ENCODE measurements around the gene KRT3.
"Not testable (repeated sequence)": the region's sequence is repeated elsewhere in the genome, so short reads cannot be mapped to it uniquely, and the experiment has no call there.

KRT3 gene

DNA sequence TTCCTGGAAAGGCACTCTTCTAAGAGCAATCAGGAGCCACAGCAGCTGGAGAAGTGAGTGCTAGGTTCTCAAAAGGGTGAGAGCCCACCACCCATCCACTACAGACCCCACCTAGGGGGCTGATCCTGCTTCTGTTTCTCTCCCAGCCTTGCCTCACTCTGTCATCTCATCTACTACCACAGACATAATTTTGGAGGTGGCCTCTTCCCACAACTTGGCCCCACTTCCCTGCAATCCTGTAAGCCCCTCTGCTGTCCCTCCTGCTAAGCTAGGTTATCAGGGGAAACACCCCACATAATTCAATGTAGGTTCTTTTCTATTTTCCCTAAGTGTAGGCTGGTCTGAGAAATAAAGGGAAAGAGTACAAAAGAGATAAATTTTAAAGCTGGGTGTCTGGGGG lies 35.3 kb downstream of the KRT3 start:
- no peak for DNase-seq (ENCODE audit: low spot score)

DNA sequence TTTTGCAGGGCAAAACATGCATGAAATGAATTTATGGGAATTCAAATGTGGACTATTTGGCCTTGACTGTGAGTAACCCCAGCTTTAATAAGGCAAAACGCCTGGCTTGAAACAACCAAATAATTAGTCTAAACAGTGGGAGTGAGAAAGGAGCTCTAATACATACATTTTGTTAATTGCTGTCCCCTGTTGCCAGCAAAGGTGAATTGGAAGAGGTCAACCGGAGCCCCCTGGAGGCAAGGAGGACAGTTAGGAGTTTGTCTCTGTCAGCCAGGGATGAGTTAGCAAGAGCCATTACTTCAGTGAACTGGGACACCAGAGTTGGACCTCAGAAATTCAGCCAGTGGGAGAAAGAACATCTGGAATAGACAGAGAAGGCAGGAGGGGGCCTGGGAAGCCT lies 36.2 kb downstream of the KRT3 start:
- no peak for DNase-seq (ENCODE audit: low spot score)

DNA sequence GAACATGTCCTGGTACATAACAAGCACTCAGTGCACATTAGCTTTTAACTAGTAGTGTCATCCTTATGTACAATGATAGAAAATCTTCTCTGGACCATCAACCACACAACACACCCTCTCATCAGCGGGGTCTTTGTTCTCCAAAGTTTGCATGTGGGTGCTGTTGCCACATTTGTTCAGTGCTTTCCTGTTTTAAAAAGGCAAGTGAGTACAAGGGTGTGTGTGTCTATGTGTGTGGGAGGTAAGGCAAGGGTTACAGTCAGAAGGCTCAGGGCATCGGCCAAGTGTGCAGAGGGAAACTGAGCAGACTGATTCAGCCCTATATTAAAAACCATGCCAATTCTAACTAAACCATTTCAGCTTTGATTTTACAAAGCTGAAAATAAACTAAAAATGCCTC lies 36.7 kb downstream of the KRT3 start:
- DNase-seq (ENCODE audit: low spot score) = no peak

DNA sequence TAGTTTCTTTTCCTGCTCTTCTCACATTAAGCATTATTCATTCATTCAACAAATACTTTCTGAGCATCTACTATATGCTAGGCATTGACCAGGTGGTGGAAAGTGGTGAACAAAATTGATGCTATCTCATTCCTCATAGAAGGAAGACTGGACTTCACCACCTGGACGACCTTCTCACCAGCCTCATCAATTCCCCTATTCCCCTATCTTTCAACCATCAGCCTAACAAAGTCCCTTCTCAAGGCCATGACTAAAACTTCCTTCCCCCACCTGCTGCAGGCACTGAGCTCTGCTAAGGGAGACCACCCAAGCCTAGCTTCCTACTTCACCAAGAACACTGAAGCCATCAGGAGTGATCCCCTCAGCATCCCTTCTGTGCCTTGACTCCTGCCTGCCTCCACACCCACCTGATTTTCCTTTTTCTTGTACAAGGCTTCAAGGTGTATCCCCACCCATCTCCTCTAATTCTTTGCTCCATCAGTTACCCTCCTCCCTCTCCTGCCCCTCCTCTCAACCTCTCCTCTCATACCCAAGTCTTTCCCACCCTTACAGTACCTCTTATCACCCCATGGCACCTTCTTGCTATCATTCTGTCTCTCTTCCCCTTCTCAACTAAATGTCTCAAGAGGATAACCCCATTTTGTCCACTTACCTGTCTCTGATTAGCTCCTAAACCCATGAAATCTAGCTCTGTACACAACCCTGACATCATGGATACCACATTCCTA lies 38.3 kb downstream of the KRT3 start:
- DNase-seq (ENCODE audit: low spot score) = no peak

- no peak for DNase-seq (ENCODE audit: low spot score)
These were observed 39.5 kb downstream of the KRT3 start for GRCh38 chr12:52756281-52756960.

- DNase-seq (ENCODE audit: low spot score) = no peak
These were observed 40.4 kb downstream of the KRT3 start for GRCh38 chr12:52755533-52755932.

DNA sequence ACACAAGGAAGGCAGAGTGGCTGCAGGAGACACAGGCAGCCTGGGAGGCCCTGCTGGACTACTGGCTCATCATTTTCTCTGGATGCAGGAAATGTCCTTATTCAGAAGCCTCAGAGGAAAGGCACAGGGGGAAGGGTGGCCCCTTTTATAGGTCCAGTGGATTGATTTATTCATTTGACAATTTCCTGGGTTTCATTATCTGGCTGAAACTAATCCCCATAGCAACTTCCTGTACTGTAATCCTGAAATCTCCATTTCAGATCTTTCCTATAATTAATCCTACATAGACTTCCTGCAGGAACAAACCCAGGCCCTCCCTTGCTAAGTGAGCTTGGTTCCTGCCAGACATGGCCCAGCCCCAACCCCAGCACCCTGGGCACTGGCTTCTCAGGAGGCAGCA lies 41.8 kb downstream of the KRT3 start:
- no peak for DNase-seq (ENCODE audit: low spot score)

DNA sequence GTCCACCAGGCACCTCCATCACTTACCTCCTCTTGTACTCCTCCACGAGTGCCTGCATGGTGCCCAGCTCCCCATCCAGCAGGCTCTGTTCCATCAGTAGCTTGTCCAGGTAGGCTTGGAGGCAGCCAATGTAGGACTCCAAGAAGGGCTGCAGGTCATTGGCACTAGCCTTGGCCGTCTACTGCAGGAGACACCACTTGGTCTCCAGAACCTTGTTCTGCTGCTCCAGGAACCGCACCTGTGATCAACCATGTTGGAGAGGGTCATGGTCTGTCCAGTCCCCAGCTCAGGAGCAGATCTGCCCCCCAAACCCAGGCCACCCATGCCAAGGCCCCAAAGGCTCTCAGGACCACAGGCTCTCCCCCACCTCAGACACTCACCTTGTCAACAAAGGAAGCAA lies 42.6 kb downstream of the KRT3 start:
- no peak for DNase-seq (ENCODE audit: low spot score)

- no peak for DNase-seq (ENCODE audit: low spot score)
These were observed 43.4 kb downstream of the KRT3 start for GRCh38 chr12:52752516-52752915.

DNA sequence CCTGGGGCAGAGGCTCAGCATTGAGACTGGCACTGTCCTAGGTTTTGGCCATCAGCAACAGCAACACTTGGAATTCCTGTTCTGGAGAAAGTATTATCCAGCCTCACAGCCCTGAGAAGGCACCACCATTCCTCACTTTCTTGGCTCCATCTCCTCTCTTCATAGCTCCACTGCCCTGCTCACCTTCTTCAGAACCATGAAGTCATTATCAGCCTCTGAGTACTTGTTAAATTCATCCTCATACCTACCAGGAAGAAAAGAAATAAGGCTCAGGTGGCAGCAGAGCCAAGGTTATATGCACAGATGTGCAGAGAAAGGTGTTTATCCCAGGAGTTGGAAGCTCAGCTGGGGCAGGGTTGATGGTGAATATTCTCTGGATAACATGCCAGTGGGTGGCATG lies 44.1 kb downstream of the KRT3 start:
- no peak for DNase-seq (ENCODE audit: low spot score)

GRCh38 chr12:52750532-52750931 lies 45.4 kb downstream of the KRT3 start:
- DNase-seq (ENCODE audit: low spot score) = not testable (repeated sequence)

GRCh38 chr12:52749827-52750226 lies 46.1 kb downstream of the KRT3 start:
- DNase-seq (ENCODE audit: low spot score) = no peak

- no peak for DNase-seq (ENCODE audit: low spot score)
These were observed 47.3 kb downstream of the KRT3 start for GRCh38 chr12:52748578-52748977.

DNA sequence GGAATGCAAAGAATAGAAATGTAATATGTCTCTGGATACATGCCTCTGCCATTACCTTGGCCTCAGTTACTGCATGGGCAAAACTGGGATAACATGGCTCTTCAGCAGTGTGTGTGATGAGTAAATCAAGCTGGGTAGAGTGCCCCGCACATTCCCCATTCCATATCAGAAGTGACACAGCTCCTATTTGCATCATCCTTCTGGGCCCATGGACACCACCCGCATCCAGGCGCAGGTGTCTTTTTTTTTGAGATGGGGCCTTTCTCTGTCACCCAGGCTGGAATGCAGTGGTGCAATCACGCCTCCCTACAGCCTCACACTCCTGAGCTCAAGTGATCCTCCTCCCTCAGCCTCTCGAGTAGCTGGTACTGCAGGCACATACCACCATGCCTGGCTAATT lies 50.4 kb downstream of the KRT3 start:
- DNase-seq (ENCODE audit: low spot score) = no peak

GRCh38 chr12:52744493-52745156 lies 51.3 kb downstream of the KRT3 start:
- no peak for DNase-seq (ENCODE audit: low spot score)

DNA sequence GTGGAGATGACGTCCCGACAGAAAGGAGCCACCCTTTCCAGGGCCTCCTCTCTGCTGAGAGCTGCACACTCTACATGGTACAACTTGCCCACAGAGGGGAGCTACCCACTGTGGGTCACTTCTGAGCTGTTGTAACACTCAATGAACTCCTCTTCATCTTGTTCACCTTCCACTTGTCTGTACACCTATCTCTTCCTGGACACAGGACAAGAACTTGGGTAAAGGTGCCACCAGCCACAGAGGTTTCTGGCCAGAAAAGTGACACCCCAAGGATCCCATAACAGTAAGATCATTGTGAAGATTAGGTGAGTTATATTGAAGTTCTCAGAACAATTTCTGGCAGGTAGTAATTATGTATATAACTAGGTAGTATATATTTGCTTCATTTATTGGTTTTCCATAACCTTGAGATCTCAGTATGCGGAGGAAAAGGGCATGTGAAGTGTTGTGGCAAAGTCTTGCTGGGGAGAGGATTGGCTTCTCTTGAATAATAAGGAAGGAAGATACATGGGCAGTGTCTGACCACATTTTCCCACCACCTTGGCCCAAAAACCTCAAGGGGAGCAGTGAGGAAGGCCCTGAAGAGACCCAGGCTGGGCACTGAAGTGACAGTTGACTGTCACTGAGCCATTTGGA lies 53.0 kb downstream of the KRT3 start:
- DNase-seq (ENCODE audit: low spot score) = no peak

DNA sequence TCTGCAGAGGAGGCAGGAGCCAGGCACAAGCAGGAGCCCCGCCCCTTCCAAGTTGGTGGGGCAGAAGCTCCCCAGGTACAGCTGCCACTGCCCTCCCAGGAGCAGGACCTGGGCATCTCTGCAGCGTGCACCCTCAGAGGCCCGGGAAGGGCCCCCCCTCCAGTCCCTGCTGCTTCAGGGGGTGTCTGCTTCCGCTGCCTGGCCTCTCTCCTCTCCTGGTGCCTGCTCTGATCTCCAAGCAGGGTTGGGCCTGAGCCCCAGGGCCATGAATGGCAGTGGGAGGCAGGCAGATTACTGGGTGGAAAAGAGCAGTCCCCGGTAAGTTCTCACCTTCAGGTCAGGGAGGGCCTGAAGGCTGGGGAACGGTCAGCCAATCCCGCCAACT lies 53.7 kb downstream of the KRT3 start:
- DNase-seq (ENCODE audit: low spot score) = no peak

- DNase-seq (ENCODE audit: low spot score) = no peak
These were observed 54.3 kb downstream of the KRT3 start for GRCh38 chr12:52741375-52742195.

- DNase-seq (ENCODE audit: low spot score) = no peak
These were observed 55.3 kb downstream of the KRT3 start for GRCh38 chr12:52740584-52740983.

- no peak for DNase-seq (ENCODE audit: low spot score)
These were observed 56.0 kb downstream of the KRT3 start for GRCh38 chr12:52739963-52740362.
